ENCODE results near the gene BBS1. TPM values are rescaled to one million over a fixed set of nuclear protein-coding genes. Genes with fewer than 3 reads are reported as not detected.

The BBS1 gene
- total RNA-seq, 4 donors from 2014 or later = 9.7 to 45.8 (median 17.1) TPM

DNA sequence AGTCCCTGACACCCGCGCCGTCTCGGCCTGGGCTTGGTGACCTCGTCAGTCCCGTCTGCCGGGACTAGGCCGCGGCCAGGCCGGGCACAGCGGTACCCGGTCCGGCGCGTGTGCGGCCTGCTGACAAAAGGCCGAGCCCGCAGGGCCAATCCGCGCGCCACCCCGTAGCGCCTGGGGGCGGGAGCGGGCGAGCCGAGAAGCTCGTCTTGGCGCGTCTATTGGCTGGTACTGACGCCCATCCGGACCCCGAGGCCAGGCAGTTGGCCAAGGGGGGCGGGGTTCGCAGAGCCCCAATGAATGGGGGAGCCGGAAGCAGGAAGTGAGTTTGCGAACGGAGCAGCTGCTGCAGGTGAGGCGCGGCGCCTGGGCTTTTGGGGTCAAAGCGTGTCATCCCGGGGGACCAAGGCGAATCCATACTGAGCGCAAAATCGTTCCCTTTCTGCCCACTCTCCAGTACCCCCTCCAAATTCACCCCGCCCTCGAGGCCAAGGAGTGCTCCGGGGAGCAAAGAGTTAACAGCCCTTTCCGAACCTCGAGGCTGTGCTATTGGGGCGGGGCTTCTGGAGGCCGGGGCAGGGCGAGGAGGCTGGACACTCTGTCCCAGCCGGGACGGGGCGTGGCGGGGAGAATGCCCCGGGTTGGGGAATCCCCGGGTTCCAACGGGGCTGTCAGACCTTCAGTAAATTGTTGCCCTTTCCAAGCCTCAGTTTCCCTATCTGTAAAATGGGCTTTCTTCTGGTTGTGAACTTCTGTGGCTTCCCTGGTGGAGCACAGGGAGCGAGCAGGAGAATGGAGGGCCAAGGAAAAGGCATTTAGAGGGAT is 30.1 kb upstream of the BBS1 start, which contains the start of gene DPP3:
Gene DPP3 (plus strand): TSS at position 318 of the 822 bp plus-strand sequence. CDS start 1,767 bp downstream, outside the sequence.
- Histone ChIP-seq H3K27me3 (no peaks in the 10 kb centered on the region), H3K4me3 (peak within 1 kb of the TSS; percentile 69 to 89 (median 76)), H3K27ac (peak within 1 kb of the TSS; percentile 91 to 98 (median 92)), H3K4me1 (peaks cover 12 to 28% (median 17%) of the 10 kb centered on the region in 3 donors), H3K9me3 (no peaks in the 10 kb centered on the region), H3K36me3 (peaks cover 0 to 56% (median 0%) of the 10 kb centered on the region in 3 donors)
- DNase-seq = peak; percentile 79
- intact Hi-C loops (cut with DNase I) = no loop called here
- WGBS, 2 donors = 0% methylated on average over 1 to 7 of the region's 62 CpGs
- TF ChIP-seq, protein P1, sequence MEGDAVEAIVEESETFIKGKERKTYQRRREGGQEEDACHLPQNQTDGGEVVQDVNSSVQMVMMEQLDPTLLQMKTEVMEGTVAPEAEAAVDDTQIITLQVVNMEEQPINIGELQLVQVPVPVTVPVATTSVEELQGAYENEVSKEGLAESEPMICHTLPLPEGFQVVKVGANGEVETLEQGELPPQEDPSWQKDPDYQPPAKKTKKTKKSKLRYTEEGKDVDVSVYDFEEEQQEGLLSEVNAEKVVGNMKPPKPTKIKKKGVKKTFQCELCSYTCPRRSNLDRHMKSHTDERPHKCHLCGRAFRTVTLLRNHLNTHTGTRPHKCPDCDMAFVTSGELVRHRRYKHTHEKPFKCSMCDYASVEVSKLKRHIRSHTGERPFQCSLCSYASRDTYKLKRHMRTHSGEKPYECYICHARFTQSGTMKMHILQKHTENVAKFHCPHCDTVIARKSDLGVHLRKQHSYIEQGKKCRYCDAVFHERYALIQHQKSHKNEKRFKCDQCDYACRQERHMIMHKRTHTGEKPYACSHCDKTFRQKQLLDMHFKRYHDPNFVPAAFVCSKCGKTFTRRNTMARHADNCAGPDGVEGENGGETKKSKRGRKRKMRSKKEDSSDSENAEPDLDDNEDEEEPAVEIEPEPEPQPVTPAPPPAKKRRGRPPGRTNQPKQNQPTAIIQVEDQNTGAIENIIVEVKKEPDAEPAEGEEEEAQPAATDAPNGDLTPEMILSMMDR (IDR thresholded peaks at IDR 0.05) = peak in 1 of 6 experiments; percentile 27
- peak in 3 of 4 donors; percentile 52 to 88 (median 85) for TF ChIP-seq POLR2A (IDR thresholded peaks at IDR 0.05)

GRCh38 chr11:66484806-66485380 is 25.5 kb upstream of the BBS1 start:
- TF ChIP-seq POLR2A (IDR thresholded peaks at IDR 0.05) = no peak
- TF ChIP-seq, protein P1 (IDR thresholded peaks at IDR 0.05) = no peak
- H3K9me3 ChIP-seq = no peaks in the 10 kb centered on the region
- WGBS, 2 donors = 53 to 59% methylated on average over 4 to 7 of the region's 7 CpGs
- no peaks in the 10 kb centered on the region for H3K27me3 ChIP-seq
- no peak overlapping the region for H3K4me3 ChIP-seq
- H3K4me1 ChIP-seq = peaks cover 4 to 10% (median 7%) of the 10 kb centered on the region in 3 donors
- no peak for DNase-seq
- intact Hi-C loops (cut with DNase I) = no loop called here
- H3K27ac ChIP-seq = no peak overlapping the region
- peaks cover 0 to 80% (median 6%) of the 10 kb centered on the region in 3 donors for H3K36me3 ChIP-seq

DNA sequence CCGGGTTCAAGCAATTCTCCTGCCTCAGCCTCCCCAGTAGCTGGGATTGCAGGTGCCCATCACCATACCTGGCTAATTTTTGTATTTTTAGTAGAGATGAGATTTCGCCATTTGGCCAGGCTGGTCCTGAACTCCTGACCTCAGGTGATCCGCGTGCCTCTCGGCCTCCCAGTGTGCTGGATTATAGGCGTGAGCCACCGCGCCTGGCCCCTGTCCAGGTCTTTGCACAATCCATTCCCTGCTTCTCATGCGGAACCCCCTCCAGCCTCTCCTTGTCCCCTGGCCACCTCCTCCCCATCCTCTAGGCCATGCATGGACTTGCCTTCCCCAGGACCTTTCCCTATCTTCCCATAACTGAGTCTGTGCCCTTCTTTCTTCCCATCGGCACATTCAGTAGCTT is 21.5 kb upstream of the BBS1 start:
- Histone ChIP-seq H3K4me1 (no peaks in the 10 kb centered on the region), H3K27me3 (no peaks in the 10 kb centered on the region), H3K9me3 (no peaks in the 10 kb centered on the region), H3K36me3 (peaks cover 9 to 99% (median 15%) of the 10 kb centered on the region in 3 donors), H3K4me3 (no peak overlapping the region), H3K27ac (no peak overlapping the region)
- DNase-seq = no peak
- TF ChIP-seq, protein P1 (IDR thresholded peaks at IDR 0.05) = no peak
- TF ChIP-seq POLR2A (IDR thresholded peaks at IDR 0.05) = no peak
- intact Hi-C loops (cut with DNase I) = no loop called here
- WGBS, 2 donors = 69 to 78% methylated on average over 9 to 10 of the region's 10 CpGs

GRCh38 chr11:66489636-66490035 is 20.8 kb upstream of the BBS1 start:
- TF ChIP-seq POLR2A (IDR thresholded peaks at IDR 0.05) = no peak
- TF ChIP-seq, protein P1 (IDR thresholded peaks at IDR 0.05) = no peak
- no peak for DNase-seq
- no peak overlapping the region for H3K4me3 ChIP-seq
- H3K27ac ChIP-seq = no peak overlapping the region
- H3K36me3 ChIP-seq = peaks cover 12 to 98% (median 15%) of the 10 kb centered on the region in 3 donors
- H3K27me3 ChIP-seq = no peaks in the 10 kb centered on the region
- WGBS, 2 donors = 100% methylated on average over 4 of the region's 7 CpGs; no CpG with 5 or more reads in 1 of the 2 donors
- intact Hi-C loops (cut with DNase I) = no loop called here
- H3K4me1 ChIP-seq = no peaks in the 10 kb centered on the region
- H3K9me3 ChIP-seq = no peaks in the 10 kb centered on the region
